B cell (primary cell): ENCODE data around the gene DAP. TPM values are rescaled to one million over a fixed set of nuclear protein-coding genes. Genes with fewer than 3 reads are reported as not detected.

ENCODE experiments used
- ATAC-seq: fragments of 200-7000 bp; cut with Tn5 transposase; one replicate; pipeline ENCODE4 v1.10.0; 2021; ENCODE audit warnings: low read depth, mild to moderate bottlenecking, moderate number of reproducible peaks, moderate library complexity
- CTCF ChIA-PET: fragments of 350-600 bp; sonication (Branson Sonifier 250); formaldehyde crosslinking; loops from one replicate; lab custom pipeline; 2021; ENCODE audit warnings: antibody characterized with exemption, inconsistent platforms; lab: Charles Lee
- POLR2A ChIA-PET: fragments of 350-600 bp; sonication (Branson Sonifier 250); formaldehyde crosslinking; loops from one replicate; lab custom pipeline; 2021; ENCODE audit warnings: antibody characterized with exemption; lab: Charles Lee
- DNase-seq: peaks from one replicate; pipeline ENCODE4 v3.0.0; 2013
- H2AFZ ChIP-seq: 2 replicates; pipeline ENCODE4 v1.6.1; 2012; ENCODE audit warnings: mild to moderate bottlenecking, low read depth, low read length; ENCODE audit not compliant: insufficient read depth, poor library complexity, severe bottlenecking
- H3K27ac ChIP-seq, 2 donors: 1 replicate in 1 of 2; 2 replicates in 1 of 2; pipeline ENCODE4 v1.5.1; 2012 to 2013; ENCODE audit warnings: low read length in 2 of 2, mild to moderate bottlenecking in 2 of 2, moderate library complexity in 1 of 2
- H3K27me3 ChIP-seq, 4 experiments: fragments of 200-600 bp in 1 of 4; sonication (generic) in 1 of 4; replicated peaks in 1 of 4; 1 replicate in 2 of 4; 2 replicates in 2 of 4; pipeline versions ENCODE4 v1.6.1 to v1.7.0; 2013 to 2016; ENCODE audit warnings: low read length in 3 of 4, mild to moderate bottlenecking in 2 of 4, mixed read lengths in 1 of 4, moderate library complexity in 1 of 4; ENCODE audit not compliant: insufficient read depth in 4 of 4, control insufficient read depth in 3 of 4; ENCODE audit errors: control extremely low read depth in 1 of 4
- H3K36me3 ChIP-seq, 2 experiments: replicated peaks in 1 of 2; 1 replicate in 1 of 2; 2 replicates in 1 of 2; pipeline versions ENCODE4 v1.6.1 to v1.7.1; 2013; ENCODE audit warnings: low read length in 1 of 2; ENCODE audit not compliant: insufficient read depth in 2 of 2, control insufficient read depth in 1 of 2; ENCODE audit errors: control extremely low read depth in 1 of 2, extremely low read depth in 1 of 2
- H3K4me1 ChIP-seq, 2 donors: fragments of 200-600 bp in 1 of 2; sonication (generic) in 1 of 2; 1 replicate in 1 of 2; 2 replicates in 1 of 2; pipeline versions ENCODE4 v1.5.1 to v1.6.1; 2013 to 2017; ENCODE audit warnings: low read length in 2 of 2; ENCODE audit not compliant: control insufficient read depth in 2 of 2, insufficient read depth in 2 of 2
- H3K4me2 ChIP-seq: replicated peaks from 2 replicates; pipeline ENCODE3; 2012; ENCODE audit warnings: mild to moderate bottlenecking, low read depth, low read length; ENCODE audit not compliant: poor library complexity, severe bottlenecking
- H3K4me3 ChIP-seq, 5 experiments: fragments of 200-600 bp in 1 of 5; sonication (generic) in 1 of 5; 1 replicate in 3 of 5; 2 replicates in 2 of 5; pipeline versions ENCODE4 v1.5.1 to v1.7.0; 2011 to 2016; ENCODE audit warnings: low read length in 4 of 5, mild to moderate bottlenecking in 4 of 5, low read depth in 2 of 5, control low read depth in 1 of 5, moderate library complexity in 1 of 5; ENCODE audit not compliant: insufficient read depth in 1 of 5; ENCODE audit errors: control extremely low read depth in 1 of 5, extremely low read depth in 1 of 5
- H3K79me2 ChIP-seq: fragments of 200-600 bp; sonication (generic); one replicate; pipeline ENCODE4 v1.6.0; 2016; ENCODE audit warnings: low read length; ENCODE audit not compliant: control insufficient read depth, insufficient read depth
- H3K9ac ChIP-seq: fragments of 200-600 bp; sonication (generic); 2 replicates; pipeline ENCODE4 v1.6.1; 2017; ENCODE audit warnings: mild to moderate bottlenecking, low read length, moderate library complexity
- H3K9me3 ChIP-seq, 3 donors: one replicate each; pipeline versions ENCODE4 v1.6.1 to v1.7.1; 2013; ENCODE audit warnings: low read length in 2 of 3; ENCODE audit not compliant: control insufficient read depth in 2 of 3, insufficient read depth in 1 of 3; ENCODE audit errors: control extremely low read depth in 1 of 3
- H4K20me1 ChIP-seq: 2 replicates; pipeline ENCODE4 v1.6.0; 2012; ENCODE audit warnings: mild to moderate bottlenecking, low read length; ENCODE audit not compliant: insufficient read depth, control insufficient read depth, poor library complexity, severe bottlenecking
- H3K27ac Mint-ChIP-seq: one replicate; pipeline ENCODE4 v1.8.0; 2021; ENCODE audit warnings: mixed read lengths
- H3K27me3 Mint-ChIP-seq: one replicate; pipeline ENCODE4 v1.8.0; 2021; ENCODE audit warnings: mixed read lengths
- H3K4me1 Mint-ChIP-seq: one replicate; pipeline ENCODE4 v1.8.0; 2021; ENCODE audit warnings: mixed read lengths
- H3K4me3 Mint-ChIP-seq: one replicate; pipeline ENCODE4 v1.8.0; 2021; ENCODE audit warnings: mixed read lengths
- H3K9me3 Mint-ChIP-seq: one replicate; pipeline ENCODE4 v1.8.0; 2022; ENCODE audit warnings: mixed read lengths; ENCODE audit not compliant: insufficient read depth
- CTCF ChIP-seq: fragments of 200-600 bp; IDR thresholded peaks from one replicate; pipeline ENCODE4 v1.8.0; 2022; ENCODE audit warnings: antibody characterized with exemption, mild to moderate bottlenecking
- EZH2 ChIP-seq: IDR thresholded peaks from 2 replicates; pipeline ENCODE4 v1.6.1; 2012; ENCODE audit warnings: borderline replicate concordance, low read depth, mild to moderate bottlenecking, moderate library complexity, low read length; ENCODE audit not compliant: insufficient read depth, poor library complexity, severe bottlenecking
- WGBS: methylation state at CpG from one replicate; pipeline ENCODE4 v1.1.5; 2013; ENCODE audit warnings: missing lambda C conversion rate; ENCODE audit not compliant: insufficient coverage; 5-methylcytosine and 5-hydroxymethylcytosine counted together
- intact Hi-C: fragments of 100-400 bp; cut with micrococcal nuclease; formaldehyde crosslinking; loops from one replicate; pipeline ENCODE4 v1.10.0; 2022
- polyA plus RNA-seq: library from polyadenylated mRNA; depleted of rRNA; stranded (reverse); fragments of >200 nt; gene quantifications from 2 replicates; pipeline ENCODE4 v1.2.3, GENCODE V29; 2012
- total RNA-seq, 2 donors: library from RNA; stranded (reverse); fragments of 120-200 nt in 1 of 2; gene quantifications; 1 replicate in 1 of 2; 2 replicates in 1 of 2; pipeline versions ENCODE4 v1.2.3 to v1.2.4, GENCODE V29; 2013 to 2022

DAP gene
- total and polyA plus RNA-seq, 2 donors (not counting 1 experiment from before 2014, with no cell fraction given): 42.6 to 49.8 TPM

DNA sequence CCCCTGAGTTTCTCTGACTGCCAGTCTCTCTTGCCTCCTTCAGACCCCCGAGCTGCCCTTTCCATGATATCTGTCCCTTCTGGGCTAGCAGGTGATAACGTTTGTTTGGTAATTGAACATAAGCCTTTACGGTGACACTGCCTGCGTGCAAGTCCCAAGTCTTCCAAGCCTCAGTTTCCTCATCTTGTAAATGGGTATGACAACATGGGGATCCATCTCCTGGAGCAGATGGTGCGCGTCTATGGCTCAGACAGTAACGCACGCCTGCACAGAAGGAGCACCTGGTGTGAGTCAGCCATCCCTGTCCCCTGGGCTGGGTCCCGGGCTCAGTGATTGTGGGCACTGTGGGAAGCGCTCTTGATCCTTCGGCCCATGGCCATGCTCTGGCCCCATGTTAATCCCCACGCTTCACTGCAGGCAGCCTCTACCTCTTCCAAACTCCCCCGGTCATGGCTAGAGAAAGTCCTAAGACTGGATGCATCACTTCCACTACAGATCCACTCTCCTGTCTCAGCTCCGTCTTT is 85.8 kb downstream of the DAP start:
- DNase-seq (no peak), ATAC-seq (no peak)
- no peaks in the 10 kb centered on the region for H3K79me2 ChIP-seq
- H4K20me1 ChIP-seq: no peaks in the 10 kb centered on the region
- no peak overlapping the region for H3K27ac ChIP-seq
- no peak overlapping the region for H3K9ac ChIP-seq
- Mint-ChIP-seq H3K4me1 (peaks cover 2% of the 10 kb centered on the region), H3K9me3 (peaks cover 2% of the 10 kb centered on the region), H3K4me3 (no peak overlapping the region), H3K27ac (no peak overlapping the region), H3K27me3 (no peaks in the 10 kb centered on the region)
- H3K4me2 ChIP-seq: no peak overlapping the region
- ChIA-PET POLR2A (interaction anchor here (0.6 kb wide), 1 partner anchor 31 kb away, joined by 6 read pairs; no protein-coding TSS in a partner anchor), CTCF (no interaction called here)
- intact Hi-C loops: no loop called here
- H3K4me3 ChIP-seq: no peak overlapping the region
- no peak overlapping the region for H2AFZ ChIP-seq
- H3K4me1 ChIP-seq: no peaks in the 10 kb centered on the region
- H3K27me3 ChIP-seq: no peaks in the 10 kb centered on the region
- WGBS: 92% methylated on average over 12 of the region's 14 CpGs
- peaks cover 0 to 8% (median 0%) of the 10 kb centered on the region in 3 donors for H3K9me3 ChIP-seq
- peaks cover 0 to 28% of the 10 kb centered on the region in 2 experiments for H3K36me3 ChIP-seq
- TF ChIP-seq CTCF (no peak), EZH2 (no peak)

- Histone ChIP-seq H4K20me1 (no peaks in the 10 kb centered on the region), H3K79me2 (no peaks in the 10 kb centered on the region), H3K4me2 (no peak overlapping the region), H3K27me3 (no peaks in the 10 kb centered on the region), H3K9me3 (peaks cover 0 to 8% (median 0%) of the 10 kb centered on the region in 3 donors), H3K4me1 (no peaks in the 10 kb centered on the region), H3K36me3 (peaks cover 0 to 21% of the 10 kb centered on the region in 2 experiments), H3K4me3 (no peak overlapping the region), H3K9ac (no peak overlapping the region), H3K27ac (no peak overlapping the region), H2AFZ (no peak overlapping the region)
- Mint-ChIP-seq H3K9me3 (peaks cover 2% of the 10 kb centered on the region), H3K4me3 (no peak overlapping the region), H3K27me3 (no peaks in the 10 kb centered on the region), H3K4me1 (peaks cover 2% of the 10 kb centered on the region), H3K27ac (no peak overlapping the region)
- WGBS: 44% methylated on average over 3 of the region's 6 CpGs
- no peak for DNase-seq
- ChIA-PET POLR2A (no interaction called here), CTCF (no interaction called here)
- no peak for ATAC-seq
- intact Hi-C loops: no loop called here
- no peak for TF ChIP-seq CTCF
- TF ChIP-seq EZH2: no peak
Measured at GRCh38 chr5:10674582-10674981, 86.5 kb downstream of the DAP start.
